T1000 (cell line): ENCODE measurements around the gene AQP2.
"Not testable (repeated sequence)": the region's sequence is repeated elsewhere in the genome, so short reads cannot be mapped to it uniquely, and the experiment has no call there.

Experiments used
- DNase-seq: peaks from one replicate; lab custom pipeline; 2025; ENCODE audit warnings: mixed read lengths; lab: John Stamatoyannopoulos, UW

The AQP2 gene

DNA sequence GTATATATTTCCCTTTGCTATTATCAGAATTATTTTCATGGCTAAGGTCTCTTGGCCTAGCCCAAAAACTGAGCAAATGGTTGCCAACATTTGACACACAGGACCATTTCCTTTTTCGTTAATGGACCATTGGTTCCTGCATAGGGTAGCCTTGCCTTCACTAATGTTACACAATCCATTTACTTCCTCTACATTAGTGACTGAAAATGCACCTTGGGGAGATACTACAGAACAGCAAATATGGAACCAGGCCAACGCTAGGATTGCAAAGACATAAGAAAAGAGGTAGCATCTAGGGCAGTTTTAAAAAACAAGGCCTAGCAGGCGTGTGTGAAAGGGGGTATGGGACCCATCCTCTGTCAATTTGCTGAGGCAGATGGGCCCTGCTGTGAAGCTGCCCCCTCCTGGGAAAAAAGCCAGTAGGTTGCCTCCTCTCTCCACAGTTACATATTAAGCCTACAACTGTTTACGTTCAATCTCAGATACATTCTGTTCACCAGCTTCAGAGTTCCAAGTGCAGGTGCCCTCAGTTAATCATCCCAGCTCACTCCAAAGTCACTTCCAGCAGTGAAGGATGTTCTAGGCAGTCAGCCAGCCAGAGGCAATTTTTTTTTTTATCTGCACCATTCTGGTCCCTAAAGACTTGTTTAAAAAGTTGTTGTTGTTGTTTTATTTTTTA is 37.2 kb downstream of the AQP2 start:
- no peak for DNase-seq

- DNase-seq = not testable (repeated sequence)
These were observed 38.9 kb downstream of the AQP2 start for GRCh38 chr12:49989400-49989799.

DNA sequence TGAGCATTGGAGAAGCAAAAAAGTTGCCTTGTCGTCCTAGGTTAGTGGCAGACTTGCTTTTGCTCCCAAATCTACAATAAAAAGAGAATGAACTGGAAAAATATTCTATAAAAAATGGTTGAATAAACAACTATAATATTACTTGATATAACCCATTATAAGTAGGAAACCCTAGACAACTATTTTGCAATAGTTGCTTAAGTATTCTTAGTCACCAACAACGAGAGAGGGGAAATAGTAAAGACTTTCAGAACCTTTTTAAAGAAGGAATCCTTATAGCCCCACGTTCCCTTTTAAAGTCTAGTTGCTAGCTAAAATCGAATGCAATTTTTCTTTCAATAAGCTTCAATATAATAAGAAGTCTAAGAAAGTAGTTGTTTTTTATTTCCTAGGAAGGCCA is 39.7 kb downstream of the AQP2 start:
- DNase-seq = no peak

- DNase-seq = no peak
These were observed 47.9 kb downstream of the AQP2 start for GRCh38 chr12:49998453-49998852.

DNA sequence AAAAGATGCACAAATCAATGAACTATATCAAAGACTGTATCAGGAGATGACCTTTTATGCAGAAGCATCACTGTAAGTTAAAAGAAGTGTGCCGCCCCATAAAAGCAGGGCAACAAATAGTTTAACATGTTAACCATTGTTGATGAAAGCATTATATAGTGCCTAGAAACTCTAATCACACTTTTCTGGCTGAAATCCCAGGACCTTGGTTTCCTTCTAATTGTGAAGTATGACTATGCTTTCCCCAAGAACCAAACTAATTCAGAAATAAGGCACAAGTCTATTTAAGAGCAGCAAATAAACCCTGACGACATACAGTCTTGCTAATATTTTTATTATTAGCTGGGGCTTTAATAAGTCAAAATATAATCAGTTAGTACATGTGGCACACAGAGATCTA is 53.1 kb downstream of the AQP2 start:
- DNase-seq = no peak

DNA sequence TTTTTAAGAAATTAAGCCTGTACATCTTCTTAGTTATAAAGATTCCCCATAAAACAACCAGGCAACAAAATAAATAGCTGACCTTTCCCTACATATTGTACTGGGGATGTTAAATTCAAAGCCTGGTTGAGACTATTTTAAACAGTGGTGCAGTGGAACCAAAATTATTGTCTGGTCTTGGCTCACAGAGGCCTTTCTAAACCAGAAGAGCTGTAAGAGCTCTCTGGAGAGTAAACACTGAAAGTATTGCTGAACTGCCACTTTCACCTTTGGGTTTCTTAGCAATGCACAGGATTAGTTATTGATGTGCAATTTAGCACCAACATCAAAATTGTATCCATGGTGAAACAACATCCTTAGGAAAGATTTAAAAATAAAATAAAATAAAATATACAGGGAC is 54.2 kb downstream of the AQP2 start:
- DNase-seq = no peak

DNA sequence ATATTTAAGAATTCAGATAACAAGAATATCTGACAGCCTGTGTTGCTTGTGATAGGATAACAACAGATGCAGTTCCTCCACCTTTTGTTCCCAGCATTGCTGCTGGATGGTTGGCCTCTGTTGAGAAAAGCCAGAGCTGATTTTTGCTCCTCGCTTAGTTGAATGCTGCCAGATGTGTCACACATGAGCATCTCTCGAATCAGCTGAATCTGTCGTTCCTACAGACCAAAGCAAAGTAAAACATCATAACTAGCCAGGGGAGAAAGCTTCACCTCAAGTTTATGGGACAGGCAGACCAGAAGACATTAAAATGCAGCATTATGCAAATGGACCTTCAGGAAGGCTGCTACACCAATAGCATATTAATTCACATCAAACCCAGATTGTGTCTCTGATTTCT is 54.6 kb downstream of the AQP2 start:
- no peak for DNase-seq

DNA sequence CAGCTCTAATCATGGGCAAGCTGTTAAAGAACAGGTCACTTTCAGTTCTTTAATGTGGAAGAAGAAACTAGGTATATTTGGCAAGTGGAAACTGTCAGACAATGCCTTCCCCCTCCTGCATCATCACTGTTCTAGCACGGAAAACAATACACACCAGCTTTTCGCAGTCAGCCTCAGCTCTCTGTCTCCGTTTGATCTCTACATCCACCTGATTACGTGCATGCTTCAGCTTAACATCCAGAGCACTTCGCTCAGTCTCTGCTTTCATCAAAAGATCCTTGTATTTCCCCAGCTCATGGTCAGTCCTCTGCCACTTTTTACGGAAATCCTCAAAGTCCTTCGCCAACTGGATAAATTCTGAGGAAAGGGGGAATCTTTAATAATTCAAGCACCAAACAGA is 55.7 kb downstream of the AQP2 start:
- no peak for DNase-seq

- no peak for DNase-seq
These were observed 56.4 kb downstream of the AQP2 start for GRCh38 chr12:50006754-50007442.
